Left ventricle myocardium inferior (tissue), 1 donor: Measurements from ENCODE around the gene CEMIP2. TPM values are rescaled to one million over a fixed set of nuclear protein-coding genes. Genes with fewer than 3 reads are reported as not detected.

Experiments
- DNase-seq: peaks from one replicate; pipeline ENCODE4 v3.0.0-alpha.2; 2020
- H3K27ac ChIP-seq: fragments of 200-600 bp; replicated peaks from 2 replicates; pipeline ENCODE4 v1.8.0; 2021
- H3K27me3 ChIP-seq: fragments of 200-600 bp; 2 replicates; pipeline ENCODE4 v1.8.0; 2021; ENCODE audit warnings: low read depth
- H3K36me3 ChIP-seq: fragments of 200-600 bp; 2 replicates; pipeline ENCODE4 v1.8.0; 2021
- H3K4me1 ChIP-seq: fragments of 200-600 bp; 2 replicates; pipeline ENCODE4 v1.8.0; 2021
- H3K4me3 ChIP-seq: fragments of 200-600 bp; 2 replicates; pipeline ENCODE4 v1.8.0; 2021; ENCODE audit warnings: mild to moderate bottlenecking, moderate library complexity
- H3K9me3 ChIP-seq: fragments of 200-600 bp; replicated peaks from 2 replicates; pipeline ENCODE4 v1.8.0; 2021
- intact Hi-C: fragments of 100-400 bp; cut with micrococcal nuclease; formaldehyde crosslinking; loops from one replicate; pipeline ENCODE4 v1.11.0; 2022
- total RNA-seq: library from RNA; stranded (reverse); fragmentation: NEBNext Ultra II Directional; extraction: Animal tissue kit (Norgen Biotek cat#: 25700); gene quantifications from one replicate; pipeline ENCODE4 v1.2.1, GENCODE V29; 2021
- TF ChIP-seq, protein P1 (sequence below): fragments of 200-600 bp; IDR thresholded peaks from 2 replicates; pipeline ENCODE4 v1.8.0; 2021; ENCODE audit warnings: antibody characterized with exemption, mild to moderate bottlenecking, borderline replicate concordance
- donor health status: DM: no; HTN: yes; CAD: no; lungs with severe emphysema.

CEMIP2 gene
- total RNA-seq, 1 donor from 2014 or later = 11.7 TPM

DNA sequence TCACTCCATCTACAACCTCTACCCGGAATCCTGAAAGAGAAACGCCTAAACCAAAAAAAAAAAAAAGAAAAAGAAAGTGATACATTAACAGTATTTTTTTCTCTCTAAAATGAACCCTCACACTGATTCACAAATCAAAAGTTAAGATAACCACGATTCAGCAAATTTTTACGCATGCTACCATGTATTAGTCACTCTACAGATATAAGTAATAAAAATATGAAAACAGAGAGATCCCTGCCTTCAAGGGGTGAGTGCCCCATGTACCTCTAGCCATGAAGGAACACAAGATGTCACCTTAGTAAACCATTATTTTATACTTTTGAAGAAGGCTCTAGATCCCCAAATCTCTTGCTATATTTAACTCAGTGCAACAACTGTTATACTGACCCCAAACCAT lies 33.4 kb downstream of the CEMIP2 start:
- Histone ChIP-seq H3K27ac (no peak overlapping the region), H3K4me1 (no peaks in the 10 kb centered on the region), H3K4me3 (no peak overlapping the region), H3K36me3 (peaks cover 42% of the 10 kb centered on the region), H3K9me3 (no peaks in the 10 kb centered on the region), H3K27me3 (no peaks in the 10 kb centered on the region)
- intact Hi-C loops = no loop called here
- DNase-seq = no peak
- TF ChIP-seq, protein P1, sequence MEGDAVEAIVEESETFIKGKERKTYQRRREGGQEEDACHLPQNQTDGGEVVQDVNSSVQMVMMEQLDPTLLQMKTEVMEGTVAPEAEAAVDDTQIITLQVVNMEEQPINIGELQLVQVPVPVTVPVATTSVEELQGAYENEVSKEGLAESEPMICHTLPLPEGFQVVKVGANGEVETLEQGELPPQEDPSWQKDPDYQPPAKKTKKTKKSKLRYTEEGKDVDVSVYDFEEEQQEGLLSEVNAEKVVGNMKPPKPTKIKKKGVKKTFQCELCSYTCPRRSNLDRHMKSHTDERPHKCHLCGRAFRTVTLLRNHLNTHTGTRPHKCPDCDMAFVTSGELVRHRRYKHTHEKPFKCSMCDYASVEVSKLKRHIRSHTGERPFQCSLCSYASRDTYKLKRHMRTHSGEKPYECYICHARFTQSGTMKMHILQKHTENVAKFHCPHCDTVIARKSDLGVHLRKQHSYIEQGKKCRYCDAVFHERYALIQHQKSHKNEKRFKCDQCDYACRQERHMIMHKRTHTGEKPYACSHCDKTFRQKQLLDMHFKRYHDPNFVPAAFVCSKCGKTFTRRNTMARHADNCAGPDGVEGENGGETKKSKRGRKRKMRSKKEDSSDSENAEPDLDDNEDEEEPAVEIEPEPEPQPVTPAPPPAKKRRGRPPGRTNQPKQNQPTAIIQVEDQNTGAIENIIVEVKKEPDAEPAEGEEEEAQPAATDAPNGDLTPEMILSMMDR = no peak

DNA sequence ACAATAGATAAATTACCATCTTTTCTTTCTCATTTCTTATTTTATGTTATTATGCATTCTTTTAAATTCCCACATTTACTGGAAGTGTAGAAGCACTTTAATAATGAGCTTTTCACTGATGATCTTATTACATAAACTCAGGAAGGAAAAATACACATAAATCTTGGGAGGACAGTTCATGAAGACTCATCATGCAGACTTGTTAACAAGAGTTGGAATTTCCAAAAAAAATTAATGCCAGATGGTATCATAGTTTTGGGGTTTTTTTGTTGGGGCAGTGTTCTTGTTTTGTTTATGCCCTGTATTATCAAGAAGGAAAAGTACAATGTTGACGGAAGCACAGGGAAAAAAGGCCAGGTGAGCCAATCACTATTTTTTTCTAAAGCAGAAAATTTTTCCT lies 35.1 kb downstream of the CEMIP2 start:
- Histone ChIP-seq H3K36me3 (peaks cover 59% of the 10 kb centered on the region), H3K4me1 (no peaks in the 10 kb centered on the region), H3K27me3 (no peaks in the 10 kb centered on the region), H3K27ac (no peak overlapping the region), H3K4me3 (no peak overlapping the region), H3K9me3 (no peaks in the 10 kb centered on the region)
- TF ChIP-seq, protein P1 = no peak
- DNase-seq = no peak
- intact Hi-C loops = no loop called here

DNA sequence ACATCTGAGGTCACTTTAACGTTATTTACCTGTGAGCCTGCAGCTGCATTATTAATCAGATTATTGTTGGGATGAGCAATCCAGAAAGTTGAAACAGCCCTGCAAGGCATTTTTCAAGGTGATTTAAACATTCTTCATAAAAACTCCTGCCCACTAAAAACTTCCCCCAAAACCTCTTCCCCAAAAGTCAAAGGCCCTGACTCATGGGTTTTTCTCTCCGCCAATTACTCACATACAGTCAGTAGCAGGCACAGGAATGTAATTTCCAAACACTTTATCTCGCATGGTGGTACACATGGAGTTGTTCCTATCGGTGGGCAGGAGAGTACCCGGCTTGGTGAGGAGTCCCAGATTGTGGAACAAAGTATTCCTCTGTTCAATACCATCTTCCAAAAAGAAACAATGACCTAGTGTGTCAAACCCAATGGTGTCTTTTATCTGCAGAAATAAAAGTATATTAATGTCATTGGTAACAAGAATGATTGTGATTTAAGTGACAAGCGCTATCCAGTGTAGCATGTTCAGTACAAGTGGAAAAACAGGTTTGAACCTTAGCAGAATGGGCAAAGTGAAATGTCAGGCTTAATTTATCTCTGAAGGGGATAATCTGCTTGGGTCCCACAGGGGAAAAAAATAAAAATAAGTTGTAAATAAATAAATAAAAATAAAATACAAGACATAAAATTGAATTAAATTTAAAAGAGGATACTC lies 38.3 kb downstream of the CEMIP2 start:
- intact Hi-C loops = no loop called here
- Histone ChIP-seq H3K9me3 (no peaks in the 10 kb centered on the region), H3K27ac (no peak overlapping the region), H3K27me3 (no peaks in the 10 kb centered on the region), H3K36me3 (peaks cover 71% of the 10 kb centered on the region), H3K4me3 (no peak overlapping the region), H3K4me1 (no peaks in the 10 kb centered on the region)
- TF ChIP-seq, protein P1 = no peak
- DNase-seq = no peak

DNA sequence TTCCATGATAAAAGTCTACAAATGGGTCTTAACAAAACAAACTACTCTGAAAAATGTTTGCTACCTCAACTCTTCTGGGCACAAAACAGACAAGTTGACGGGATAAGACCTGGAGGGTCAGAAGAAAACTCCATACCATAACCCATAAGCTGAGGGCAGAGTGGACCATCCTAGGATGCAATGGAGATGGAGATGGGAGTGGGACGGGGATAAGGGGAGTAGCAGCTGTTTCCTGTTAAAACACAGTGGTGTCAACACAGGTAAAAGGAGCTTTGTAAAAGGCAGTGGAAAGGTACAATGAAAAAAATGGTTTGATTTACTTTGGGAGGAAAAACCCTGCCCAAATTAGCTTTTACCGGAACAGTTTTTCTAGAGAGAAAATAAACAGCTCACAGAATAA lies 41.6 kb downstream of the CEMIP2 start:
- TF ChIP-seq, protein P1 = no peak

DNA sequence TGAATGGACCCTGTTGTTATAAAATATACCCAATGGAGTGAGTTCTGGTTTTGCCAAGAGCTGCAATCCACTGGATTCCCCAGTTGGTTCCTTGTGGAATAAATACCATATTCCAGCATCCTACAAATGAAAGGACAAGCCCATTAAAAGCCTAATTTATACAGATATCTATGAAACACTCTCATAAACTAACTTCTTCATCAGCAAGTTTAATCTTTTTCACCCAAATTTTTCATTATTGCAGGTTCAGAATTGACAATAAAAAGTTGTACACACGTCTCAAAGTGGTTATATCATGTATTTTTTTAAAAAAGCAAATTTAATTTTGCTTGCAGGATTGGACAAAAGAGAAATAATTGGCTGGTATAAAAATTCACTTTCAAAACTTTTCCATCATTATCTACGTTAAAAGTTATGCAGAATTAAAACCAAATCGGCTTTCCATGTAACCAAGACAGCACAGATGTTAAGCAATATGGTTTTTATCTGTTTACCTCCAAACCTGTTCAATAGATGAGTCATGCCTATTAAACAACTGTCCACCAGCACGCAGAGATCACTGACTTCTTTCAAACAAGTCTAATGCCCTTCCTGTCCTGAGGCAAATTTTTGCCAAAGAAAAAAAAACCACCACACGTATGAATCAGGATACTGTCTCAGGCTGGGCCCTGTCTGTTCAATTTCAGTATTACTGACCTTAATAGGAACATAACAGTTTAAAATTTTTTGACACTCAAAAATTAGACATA lies 42.5 kb downstream of the CEMIP2 start:
- Histone ChIP-seq H3K27me3 (no peaks in the 10 kb centered on the region), H3K4me3 (no peak overlapping the region), H3K27ac (no peak overlapping the region), H3K4me1 (no peaks in the 10 kb centered on the region), H3K36me3 (peaks cover 79% of the 10 kb centered on the region), H3K9me3 (no peaks in the 10 kb centered on the region)
- intact Hi-C loops = no loop called here
- DNase-seq = no peak
- TF ChIP-seq, protein P1 = no peak

More for the DNA sequence above, 41.6 kb downstream of the CEMIP2 start:
- H3K4me3 ChIP-seq = no peak overlapping the region
- H3K9me3 ChIP-seq = no peaks in the 10 kb centered on the region
- H3K4me1 ChIP-seq = no peaks in the 10 kb centered on the region
- no peaks in the 10 kb centered on the region for H3K27me3 ChIP-seq
- H3K36me3 ChIP-seq = peaks cover 78% of the 10 kb centered on the region
- no peak for DNase-seq
- no peak overlapping the region for H3K27ac ChIP-seq
- intact Hi-C loops = no loop called here
